Activated CD4-positive, alpha-beta T cell treated with anti-CD3 and anti-CD28 coated beads, Interleukin-2, Interleukin-4, amounts not matched to agents 100 ng/mL and 50 ng/mL, durations not matched to agents 16 hours and 8 hours (primary cell): Measurements from ENCODE around the gene PCDHB1.
"Not testable (repeated sequence)": the region's sequence is repeated elsewhere in the genome, so short reads cannot be mapped to it uniquely, and the experiment has no call there.

ENCODE experiments used
- DNase-seq: peaks from one replicate; pipeline ENCODE4 v3.0.0-alpha.2; 2020; ENCODE audit warnings: low spot score

The PCDHB1 gene

GRCh38 chr5:141084487-141084989, 33.4 kb downstream of the PCDHB1 start:
- peak; percentile 39 for DNase-seq

DNA sequence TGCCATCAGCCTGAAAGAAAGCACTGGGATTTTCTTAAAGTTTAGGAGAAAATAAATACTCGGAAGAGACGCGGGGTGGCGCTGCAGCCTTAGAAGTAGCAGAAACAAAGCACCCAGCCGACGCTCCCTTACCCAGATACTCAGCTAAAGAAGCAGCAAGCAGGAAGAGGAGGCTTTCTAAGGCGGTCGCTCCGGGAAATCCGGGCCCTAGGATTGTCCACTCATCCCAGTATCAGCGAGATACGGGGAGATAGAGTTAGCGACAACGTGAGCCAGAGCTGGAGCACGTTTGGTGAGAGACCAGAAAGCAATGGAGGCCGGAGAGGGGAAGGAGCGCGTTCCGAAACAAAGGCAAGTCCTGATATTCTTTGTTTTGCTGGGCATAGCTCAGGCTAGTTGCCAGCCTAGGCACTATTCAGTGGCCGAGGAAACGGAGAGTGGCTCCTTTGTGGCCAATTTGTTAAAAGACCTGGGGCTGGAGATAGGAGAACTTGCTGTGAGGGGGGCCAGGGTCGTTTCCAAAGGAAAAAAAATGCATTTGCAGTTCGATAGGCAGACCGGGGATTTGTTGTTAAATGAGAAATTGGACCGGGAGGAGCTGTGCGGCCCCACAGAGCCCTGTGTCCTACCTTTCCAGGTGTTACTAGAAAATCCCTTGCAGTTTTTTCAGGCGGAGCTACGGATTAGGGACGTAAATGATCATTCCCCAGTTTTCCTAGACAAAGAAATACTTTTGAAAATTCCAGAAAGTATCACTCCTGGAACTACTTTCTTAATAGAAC, 43.5 kb downstream of the PCDHB1 start, which contains the start of gene PCDHB2:
Gene PCDHB2, plus strand, starts transcription at position 135 of the 782 bp plus-strand sequence. Its CDS starts 176 bp downstream, at position 311.
- no peak for DNase-seq

DNA sequence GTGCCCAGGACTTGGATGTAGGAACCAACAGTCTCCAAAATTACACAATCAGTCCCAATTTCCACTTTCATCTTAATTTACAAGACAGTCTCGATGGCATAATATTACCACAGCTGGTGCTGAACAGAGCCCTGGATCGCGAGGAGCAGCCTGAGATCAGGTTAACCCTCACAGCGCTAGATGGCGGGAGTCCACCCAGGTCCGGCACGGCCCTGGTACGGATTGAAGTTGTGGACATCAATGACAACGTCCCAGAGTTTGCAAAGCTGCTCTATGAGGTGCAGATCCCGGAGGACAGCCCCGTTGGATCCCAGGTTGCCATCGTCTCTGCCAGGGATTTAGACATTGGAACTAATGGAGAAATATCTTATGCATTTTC, 44.1 kb downstream of the PCDHB1 start:
- DNase-seq: no peak

GRCh38 chr5:141096181-141096580, 45.0 kb downstream of the PCDHB1 start:
- not testable (repeated sequence) for DNase-seq

- not testable (repeated sequence) for DNase-seq
Observed at GRCh38 chr5:141096586-141096985, 45.4 kb downstream of the PCDHB1 start.

DNA sequence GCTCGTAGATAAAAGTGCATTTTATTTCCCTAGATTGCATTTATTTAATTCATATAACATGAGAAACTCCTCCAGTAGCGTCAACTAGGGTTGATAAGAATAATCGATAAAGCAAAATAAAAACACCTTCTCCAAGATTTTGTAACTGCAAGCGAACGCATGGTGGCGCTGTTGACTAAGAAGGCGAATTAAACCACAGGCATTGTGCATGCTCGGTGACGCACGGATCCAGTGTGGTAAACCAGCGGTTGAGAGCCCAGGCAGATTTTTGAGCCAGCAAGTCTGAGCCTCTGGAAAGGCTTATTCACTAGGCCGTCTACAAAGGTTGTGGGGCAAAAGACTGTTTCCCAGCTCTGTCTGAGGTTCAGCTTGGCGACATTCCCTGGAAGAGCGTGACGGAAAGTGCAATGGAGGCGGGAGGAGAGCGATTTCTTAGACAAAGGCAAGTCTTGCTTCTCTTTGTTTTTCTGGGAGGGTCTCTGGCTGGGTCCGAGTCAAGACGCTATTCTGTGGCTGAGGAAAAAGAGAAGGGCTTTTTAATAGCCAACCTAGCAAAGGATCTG, 49.1 kb downstream of the PCDHB1 start, which contains the start of gene PCDHB3:
Gene PCDHB3, plus strand, starts transcription at position 231 of the 563 bp plus-strand sequence. Its CDS starts 177 bp downstream, at position 408.
- DNase-seq: peak; percentile 20

- DNase-seq: no peak
Observed at GRCh38 chr5:141101059-141101458, 49.9 kb downstream of the PCDHB1 start.

DNA sequence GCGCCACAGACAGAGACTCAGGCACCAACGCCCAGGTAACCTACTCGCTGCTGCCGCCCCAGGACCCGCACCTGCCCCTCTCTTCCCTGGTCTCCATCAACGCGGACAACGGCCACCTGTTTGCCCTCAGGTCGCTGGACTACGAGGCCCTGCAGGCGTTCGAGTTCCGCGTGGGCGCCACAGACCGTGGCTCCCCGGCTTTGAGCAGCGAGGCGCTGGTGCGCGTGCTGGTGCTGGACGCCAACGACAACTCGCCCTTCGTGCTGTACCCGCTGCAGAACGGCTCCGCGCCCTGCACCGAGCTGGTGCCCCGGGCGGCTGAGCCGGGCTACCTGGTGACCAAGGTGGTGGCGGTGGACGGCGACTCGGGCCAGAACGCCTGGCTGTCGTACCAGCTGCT, 50.9 kb downstream of the PCDHB1 start:
- DNase-seq: not testable (repeated sequence)

- DNase-seq: not testable (repeated sequence)
Observed at GRCh38 chr5:141102471-141102870, 51.3 kb downstream of the PCDHB1 start.

GRCh38 chr5:141105350-141105749, 54.2 kb downstream of the PCDHB1 start:
- DNase-seq: no peak
